SIG-M5 treated with dmso at 0.1 percent for 504 hours (cell line): ENCODE results near the gene NEK2.
"Not testable (repeated sequence)": the region's sequence is repeated elsewhere in the genome, so short reads cannot be mapped to it uniquely, and the experiment has no call there.

Experiments
- DNase-seq: peaks from one replicate; lab custom pipeline; 2025; ENCODE audit not compliant: unreplicated experiment; lab: John Stamatoyannopoulos, UW

Gene NEK2

DNA sequence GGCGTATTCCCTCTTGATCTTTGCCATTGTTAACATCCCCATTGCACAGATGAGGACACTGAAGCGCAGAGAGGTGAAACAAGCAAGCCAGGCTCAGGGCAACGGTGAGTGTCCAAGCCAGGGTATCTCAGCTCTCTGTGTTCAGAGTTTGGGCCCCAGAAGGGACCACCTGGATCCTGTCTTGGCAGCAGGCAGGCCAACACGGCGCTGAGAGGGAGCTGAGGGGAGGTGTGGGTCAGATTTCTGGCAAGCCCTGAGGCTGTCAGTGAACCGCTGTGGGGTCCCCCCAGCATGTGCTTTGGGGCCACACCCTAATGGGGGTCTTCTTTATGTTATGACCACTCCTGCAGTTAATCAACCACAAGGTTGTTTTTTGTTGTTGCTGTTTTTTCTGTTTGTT lies 23.1 kb downstream of the NEK2 start:
- no peak for DNase-seq

DNA sequence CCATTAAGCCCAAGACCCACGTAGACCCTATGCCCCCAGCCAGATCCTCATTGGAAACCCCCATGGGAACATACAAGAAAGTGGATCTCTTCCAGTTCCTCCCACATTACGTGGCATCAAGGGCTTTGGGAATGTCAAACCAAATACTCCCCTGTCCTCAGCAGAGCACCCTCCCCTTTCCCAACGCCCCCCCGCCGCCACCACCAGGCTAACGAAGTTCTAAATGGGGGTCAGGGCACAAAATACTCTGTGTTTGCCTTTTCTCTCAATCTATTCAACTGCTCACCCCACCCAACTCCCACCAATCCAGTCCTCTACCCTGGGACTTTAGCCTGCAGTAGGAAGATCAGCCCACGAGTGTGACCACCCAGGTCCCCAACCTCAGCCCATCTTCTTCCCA lies 24.5 kb downstream of the NEK2 start:
- DNase-seq: no peak

- DNase-seq: peak; percentile 62
Observed at GRCh38 chr1:211648980-211649934, 26.2 kb downstream of the NEK2 start.

- no peak for DNase-seq
Observed at GRCh38 chr1:211648336-211648735, 27.1 kb downstream of the NEK2 start.

- no peak for DNase-seq
Observed at GRCh38 chr1:211647711-211648121, 27.7 kb downstream of the NEK2 start.

DNA sequence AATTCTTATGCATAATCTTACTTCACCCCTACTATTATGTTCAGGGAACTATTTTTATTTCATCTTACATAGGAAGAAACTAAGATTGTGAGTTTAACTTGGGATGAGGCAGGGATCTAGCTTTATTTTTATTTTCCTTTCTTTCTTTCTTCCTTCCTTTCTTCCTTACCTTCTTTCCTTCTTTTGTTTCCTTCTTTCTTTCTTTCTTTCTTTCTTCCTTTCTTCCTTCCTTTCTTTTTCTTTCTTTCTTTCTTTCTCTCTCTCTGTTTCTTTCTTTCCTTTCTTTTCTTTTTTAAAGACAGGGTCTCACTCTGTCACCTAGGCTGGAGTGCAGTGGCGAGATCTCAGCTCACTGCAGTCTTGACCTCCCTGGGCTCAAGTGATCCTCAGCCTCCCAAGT lies 28.9 kb downstream of the NEK2 start:
- no peak for DNase-seq

DNA sequence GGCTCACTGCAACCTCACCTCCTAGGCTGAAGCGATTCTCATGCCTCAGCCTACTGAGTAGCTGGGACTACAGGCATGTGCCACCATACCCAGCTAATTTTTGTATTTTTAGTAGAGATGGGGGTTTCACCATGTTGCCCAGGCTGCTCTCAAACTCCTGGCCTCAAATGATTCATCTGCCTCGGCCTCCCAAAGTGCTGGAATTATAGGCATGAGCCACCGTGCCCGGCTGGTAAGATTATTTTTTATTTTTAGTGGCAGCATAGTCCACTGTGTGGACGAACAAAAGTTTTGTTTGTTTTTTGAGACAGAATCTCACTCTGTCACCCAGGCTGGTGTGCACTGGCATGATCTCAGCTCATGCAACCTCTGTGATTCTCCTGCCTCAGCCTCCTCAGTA lies 29.8 kb downstream of the NEK2 start:
- not testable (repeated sequence) for DNase-seq

- no peak for DNase-seq
Observed at GRCh38 chr1:211644653-211645052, 30.8 kb downstream of the NEK2 start.

- no peak for DNase-seq
Observed at GRCh38 chr1:211643324-211644212, 31.9 kb downstream of the NEK2 start.

- DNase-seq: no peak
Observed at GRCh38 chr1:211642870-211643269, 32.6 kb downstream of the NEK2 start.

- no peak for DNase-seq
Observed at GRCh38 chr1:211641942-211642341, 33.5 kb downstream of the NEK2 start.

DNA sequence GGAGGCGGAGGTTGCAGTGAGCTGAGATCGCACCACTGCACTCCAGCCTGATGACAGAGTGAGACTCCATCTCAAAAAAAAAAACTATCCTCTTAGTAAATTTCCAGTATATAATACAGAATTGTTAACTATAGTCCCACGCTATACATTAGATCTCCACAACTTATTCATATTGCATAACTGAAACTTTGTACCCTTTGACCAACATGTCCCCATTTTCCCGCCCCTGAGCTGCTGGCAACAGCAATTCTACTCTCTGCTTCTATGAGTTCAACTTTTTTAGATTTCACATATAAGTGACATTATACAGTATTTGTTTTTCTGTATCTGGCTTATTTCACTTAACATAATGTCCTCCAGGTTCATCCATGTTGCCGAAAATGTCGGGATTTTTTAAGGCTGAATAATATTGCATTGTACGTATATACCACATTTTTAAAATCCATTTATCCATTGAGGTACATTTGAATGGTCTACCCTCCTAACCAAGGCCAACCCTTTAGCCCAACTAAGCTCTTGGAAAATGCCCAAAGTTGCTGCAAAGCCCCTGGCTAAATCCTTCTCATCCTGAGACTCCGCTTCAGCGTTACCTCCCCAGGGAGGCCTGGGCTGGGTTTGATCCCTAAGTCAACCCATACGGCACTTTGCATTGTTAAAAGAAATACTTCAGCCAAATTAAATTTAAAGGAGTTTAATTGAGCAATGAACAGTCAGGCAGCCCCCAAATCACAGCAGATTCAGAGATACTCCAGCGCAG lies 34.2 kb downstream of the NEK2 start:
- no peak for DNase-seq

DNA sequence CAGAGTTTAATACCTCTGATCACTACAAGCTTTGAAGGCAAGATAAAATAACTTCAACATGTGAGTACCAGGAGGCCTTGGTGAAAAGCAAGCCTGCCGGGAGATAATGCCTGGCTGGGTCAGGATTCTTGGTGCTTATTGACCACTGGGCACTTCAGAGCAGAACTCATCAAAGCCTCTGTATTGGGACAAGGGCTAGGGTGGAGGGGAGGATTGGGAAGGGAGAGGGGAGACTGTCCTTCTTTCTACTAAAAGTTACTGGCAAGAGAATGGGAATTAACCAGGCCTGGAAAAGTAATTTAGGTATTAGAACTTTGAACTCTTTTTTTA lies 35.2 kb downstream of the NEK2 start:
- no peak for DNase-seq

- no peak for DNase-seq
Observed at GRCh38 chr1:211639475-211640300, 35.7 kb downstream of the NEK2 start.

DNA sequence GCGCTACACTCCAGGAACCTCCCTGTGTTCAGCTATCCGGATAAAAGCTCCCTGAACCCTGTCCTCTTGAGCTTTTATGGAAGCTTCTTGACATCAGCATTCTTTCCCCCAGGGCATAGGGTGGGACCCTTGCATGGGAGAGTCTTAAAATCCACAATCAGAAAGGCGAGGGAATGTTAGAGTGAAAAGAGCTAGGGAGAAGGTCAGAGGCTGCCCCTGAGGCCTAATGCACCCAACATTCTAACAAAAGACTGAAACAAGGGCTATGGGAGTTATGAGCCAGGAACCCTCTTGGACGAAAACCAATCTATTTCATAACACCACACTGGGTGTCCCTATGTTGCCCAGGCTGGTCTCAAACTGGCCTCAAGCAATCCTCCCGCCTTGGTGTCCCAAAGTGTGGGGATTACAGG lies 36.7 kb downstream of the NEK2 start:
- DNase-seq: no peak

DNA sequence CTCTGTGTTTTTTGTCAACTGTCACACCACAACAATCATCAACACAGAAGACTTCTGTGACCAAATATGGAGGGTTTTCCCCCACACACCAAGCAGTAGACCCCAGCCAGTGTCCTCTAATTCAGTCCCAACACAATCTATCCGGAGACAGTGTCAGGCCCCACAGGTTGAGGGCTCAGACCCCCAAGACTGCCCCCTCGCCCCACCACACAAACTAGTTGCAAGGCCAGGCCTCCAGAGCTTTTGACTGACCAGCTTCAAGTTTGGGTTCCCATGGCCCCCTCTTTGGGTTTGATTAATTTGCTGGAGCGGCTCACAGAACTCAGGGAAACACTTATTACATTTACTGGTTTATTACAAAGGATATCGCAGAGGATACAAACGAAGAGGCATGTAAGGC lies 37.2 kb downstream of the NEK2 start:
- no peak for DNase-seq

GRCh38 chr1:211637066-211637465 lies 38.4 kb downstream of the NEK2 start:
- DNase-seq: no peak

DNA sequence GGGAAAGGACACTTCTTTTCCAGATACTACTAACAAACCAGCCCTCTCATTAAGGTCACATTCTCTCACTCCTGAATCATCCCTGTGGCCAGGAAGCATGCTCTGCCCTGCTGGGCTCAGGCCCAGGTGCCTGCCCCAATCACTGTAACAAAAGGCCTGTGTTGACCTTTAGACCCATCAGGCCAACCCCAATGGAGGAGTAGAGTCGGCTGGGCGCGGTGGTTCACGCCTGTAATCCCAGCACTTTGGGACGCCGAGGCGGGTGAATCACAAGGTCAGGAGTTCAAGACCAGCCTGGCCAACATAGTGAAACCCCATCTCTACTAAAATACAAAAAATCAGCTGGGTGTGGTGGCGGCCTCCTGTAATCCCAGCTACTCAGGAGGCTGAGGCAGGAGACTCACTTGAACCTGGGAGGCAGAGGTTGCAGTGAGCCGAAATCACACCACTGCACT lies 38.8 kb downstream of the NEK2 start:
- not testable (repeated sequence) for DNase-seq

DNA sequence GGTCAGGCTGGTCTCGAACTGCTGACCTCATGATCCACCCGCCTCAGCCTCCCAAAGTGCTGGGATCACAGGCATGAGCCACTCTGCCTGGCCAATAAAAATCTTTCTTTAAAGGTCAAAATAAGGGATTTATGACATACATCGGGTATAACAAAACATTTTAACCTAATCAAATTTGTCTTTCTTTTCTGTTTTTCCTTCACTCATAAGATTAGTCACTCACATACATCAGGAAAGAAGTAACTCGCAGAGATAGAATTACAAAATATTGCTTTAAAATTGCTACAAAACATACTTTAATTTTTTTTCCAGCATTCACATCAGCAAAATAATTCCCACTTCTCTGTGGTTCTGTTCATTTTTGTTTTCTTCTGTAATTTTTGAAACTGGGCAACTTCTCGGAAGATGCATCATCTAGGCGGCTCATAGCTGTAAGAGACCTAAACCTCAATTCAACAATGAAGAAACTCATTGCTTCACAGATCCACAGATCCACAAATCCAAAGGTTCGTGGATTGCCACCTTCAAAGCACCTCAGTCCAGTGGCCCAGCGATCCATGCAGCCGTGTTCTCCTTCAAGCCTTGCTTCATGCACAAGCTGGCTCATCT lies 39.7 kb downstream of the NEK2 start:
- DNase-seq: no peak

- DNase-seq: no peak
Observed at GRCh38 chr1:211634931-211635330, 40.5 kb downstream of the NEK2 start.
